PC-9 (cell line): ENCODE results near the gene MYO7B. TPM values are rescaled to one million over a fixed set of nuclear protein-coding genes. Genes with fewer than 3 reads are reported as not detected.

Experiments used
- BruUV-seq: library from RNA; stranded (reverse); fragments of 400-500 nt; replicated peaks from 2 replicates; lab custom pipeline; 2021; lab: Mats Ljungman, UMichigan
- CTCF ChIA-PET: fragments of 300-600 bp; sonication (Branson Sonifier 250); formaldehyde crosslinking; loops from one replicate; lab custom pipeline; 2022; ENCODE audit warnings: antibody characterized with exemption; lab: Charles Lee
- POLR2A ChIA-PET: fragments of 300-600 bp; sonication (Branson Sonifier 250); formaldehyde crosslinking; loops from one replicate; lab custom pipeline; 2022; ENCODE audit warnings: antibody characterized with exemption; ENCODE audit not compliant: unreplicated experiment; lab: Charles Lee
- DNase-seq, 2 experiments: peaks; one replicate each; pipeline versions ENCODE4 v3.0.0 to v3.0.0-alpha.2; 2015 to 2022; ENCODE audit warnings: mixed read lengths in 1 of 2
- H2AFZ ChIP-seq: fragments of 200-600 bp; sonication (generic); 2 replicates; pipeline ENCODE4 v1.8.1; 2017; ENCODE audit warnings: antibody characterized with exemption
- H3F3A ChIP-seq: fragments of 200-600 bp; sonication (generic); 2 replicates; pipeline ENCODE4 v1.8.1; 2017; ENCODE audit warnings: antibody characterized with exemption, mild to moderate bottlenecking, low read depth; ENCODE audit not compliant: insufficient read depth
- H3K27ac ChIP-seq: fragments of 200-600 bp; sonication (generic); 2 replicates; pipeline ENCODE4 v1.6.1; 2016; ENCODE audit warnings: mixed run types
- H3K27me3 ChIP-seq: fragments of 200-600 bp; sonication (generic); 2 replicates; pipeline ENCODE4 v1.6.1; 2016; ENCODE audit warnings: low read depth, mixed run types; ENCODE audit not compliant: insufficient read depth
- H3K36me3 ChIP-seq: fragments of 200-600 bp; sonication (generic); 2 replicates; pipeline ENCODE4 v1.6.1; 2016; ENCODE audit warnings: low read depth, mixed run types
- H3K4me1 ChIP-seq: fragments of 200-600 bp; sonication (generic); replicated peaks from 2 replicates; pipeline ENCODE4 v1.6.1; 2016; ENCODE audit warnings: mixed run types; ENCODE audit not compliant: insufficient read depth
- H3K4me2 ChIP-seq: fragments of 200-600 bp; sonication (generic); 2 replicates; pipeline ENCODE4 v1.6.1; 2017; ENCODE audit warnings: mixed run types
- H3K4me3 ChIP-seq: fragments of 200-600 bp; sonication (generic); 2 replicates; pipeline ENCODE4 v1.6.1; 2016; ENCODE audit warnings: mixed run types
- H3K79me2 ChIP-seq: fragments of 200-600 bp; sonication (generic); 2 replicates; pipeline ENCODE4 v1.6.1; 2017; ENCODE audit warnings: low read depth, mixed run types
- H3K9me2 ChIP-seq: fragments of 200-600 bp; sonication (generic); 2 replicates; pipeline ENCODE4 v1.8.1; 2017; ENCODE audit warnings: mild to moderate bottlenecking; ENCODE audit not compliant: insufficient read depth
- H3K9me3 ChIP-seq: fragments of 200-600 bp; sonication (generic); 2 replicates; pipeline ENCODE4 v1.8.1; 2016; ENCODE audit warnings: low read depth; ENCODE audit not compliant: insufficient read depth
- H4K20me1 ChIP-seq: fragments of 200-600 bp; sonication (generic); 2 replicates; pipeline ENCODE4 v1.8.1; 2017; ENCODE audit not compliant: insufficient read depth
- CTCF ChIP-seq: fragments of 200-600 bp; sonication (generic); conservative IDR thresholded peaks from 2 replicates; pipeline ENCODE4 v1.6.1; 2017; ENCODE audit warnings: mixed run types, antibody characterized with exemption, mild to moderate bottlenecking, moderate library complexity
- EZH2 ChIP-seq: fragments of 200-600 bp; sonication (generic); IDR thresholded peaks from 2 replicates; pipeline ENCODE4 v1.8.0; 2017; ENCODE audit warnings: antibody characterized with exemption, low read depth
- intact Hi-C: fragments of 100-400 bp; cut with micrococcal nuclease; formaldehyde crosslinking; loops from one replicate; pipeline ENCODE4 v1.10.0; 2022; ENCODE audit not compliant: unreplicated experiment
- total RNA-seq: library from RNA; stranded (reverse); gene quantifications from 2 replicates; pipeline ENCODE4 v1.2.3, GENCODE V29; 2021

MYO7B gene
- total RNA-seq, 1 experiment from 2014 or later: not detected

- intact Hi-C loops: no loop called here
- POLR2A ChIA-PET: no interaction called here
- Histone ChIP-seq H3K36me3 (no peaks in the 10 kb centered on the region), H3K27me3 (peaks cover 74% of the 10 kb centered on the region), H3K9me2 (no peaks in the 10 kb centered on the region), H3K4me2 (no peak overlapping the region), H3K4me3 (no peak overlapping the region), H4K20me1 (no peaks in the 10 kb centered on the region), H3K9me3 (peaks cover 8% of the 10 kb centered on the region), H3K4me1 (no peaks in the 10 kb centered on the region), H3F3A (no peaks in the 10 kb centered on the region), H3K27ac (no peak overlapping the region), H2AFZ (no peak overlapping the region), H3K79me2 (no peaks in the 10 kb centered on the region)
- BruUV-seq: no TSS peak
- no peak for TF ChIP-seq CTCF
- TF ChIP-seq EZH2: no peak
- CTCF ChIA-PET: no interaction called here
- DNase-seq: no peak
Measured at GRCh38 chr2:127614731-127615130, 79.2 kb downstream of the MYO7B start.

- ChIA-PET CTCF (no interaction called here), POLR2A (no interaction called here)
- no peaks in the 10 kb centered on the region for H3K4me1 ChIP-seq
- no peak for TF ChIP-seq CTCF
- no peak for TF ChIP-seq EZH2
- no peak overlapping the region for H2AFZ ChIP-seq
- H3K27ac ChIP-seq: no peak overlapping the region
- BruUV-seq: no TSS peak
- peaks cover 70% of the 10 kb centered on the region for H3K27me3 ChIP-seq
- H3K4me2 ChIP-seq: no peak overlapping the region
- no peak for DNase-seq
- H3K79me2 ChIP-seq: no peaks in the 10 kb centered on the region
- H3F3A ChIP-seq: no peaks in the 10 kb centered on the region
- no peaks in the 10 kb centered on the region for H4K20me1 ChIP-seq
- peaks cover 8% of the 10 kb centered on the region for H3K9me3 ChIP-seq
- intact Hi-C loops: no loop called here
- H3K4me3 ChIP-seq: no peak overlapping the region
- H3K36me3 ChIP-seq: no peaks in the 10 kb centered on the region
- H3K9me2 ChIP-seq: no peaks in the 10 kb centered on the region
Measured at GRCh38 chr2:127615511-127616166, 80.2 kb downstream of the MYO7B start.

GRCh38 chr2:127618551-127619202, 83.2 kb downstream of the MYO7B start:
- Histone ChIP-seq H3K9me3 (peaks cover 2% of the 10 kb centered on the region; the same call in 1 of the 2 replicates), H3K36me3 (no peaks in the 10 kb centered on the region), H3K4me2 (no peak overlapping the region), H3K79me2 (no peaks in the 10 kb centered on the region), H2AFZ (no peak overlapping the region), H4K20me1 (no peaks in the 10 kb centered on the region), H3K27ac (no peak overlapping the region), H3K4me3 (no peak overlapping the region), H3K4me1 (no peaks in the 10 kb centered on the region), H3F3A (no peaks in the 10 kb centered on the region), H3K9me2 (no peaks in the 10 kb centered on the region), H3K27me3 (peaks cover 41% of the 10 kb centered on the region)
- POLR2A ChIA-PET: no interaction called here
- TF ChIP-seq EZH2 (no peak), CTCF (no peak)
- CTCF ChIA-PET: no interaction called here
- intact Hi-C loops: no loop called here
- no TSS peak for BruUV-seq
- DNase-seq: no peak
